HG03520 (cell line): ENCODE data around the gene OR1C1.
"Not testable (repeated sequence)": the region's sequence is repeated elsewhere in the genome, so short reads cannot be mapped to it uniquely, and the experiment has no call there.

Source experiments
- ATAC-seq: cut with Tn5 transposase; IDR thresholded peaks from one replicate; pipeline ENCODE4 v1.9.1; 2021; ENCODE audit warnings: mild to moderate bottlenecking, moderate library complexity; ENCODE audit not compliant: unreplicated experiment

The OR1C1 gene

GRCh38 chr1:247760456-247760855 is at the start of gene OR1C1:
Gene OR1C1 (minus strand): TSS chr1:247760556. CDS start chr1:247758406, 2,150 bp downstream.
- ATAC-seq = no peak

- no peak for ATAC-seq
These were observed 37.2 kb upstream of the OR1C1 start for GRCh38 chr1:247797518-247797917.

GRCh38 chr1:247769603-247770002 is 9.2 kb upstream of the OR1C1 start:
- ATAC-seq = no peak

- ATAC-seq = not testable (repeated sequence)
These were observed 6.0 kb downstream of the OR1C1 start for GRCh38 chr1:247754311-247754710.

GRCh38 chr1:247749870-247750269 is 10.5 kb downstream of the OR1C1 start:
- ATAC-seq = no peak

GRCh38 chr1:247748041-247748440 is 12.3 kb downstream of the OR1C1 start, which contains the start of gene OR14A2:
Gene OR14A2 (minus strand): TSS chr1:247748141.
- no peak for ATAC-seq

GRCh38 chr1:247747616-247748015 is 12.7 kb downstream of the OR1C1 start:
- no peak for ATAC-seq

GRCh38 chr1:247746391-247746935 is 13.9 kb downstream of the OR1C1 start:
- ATAC-seq = no peak

GRCh38 chr1:247742215-247742760 is 18.1 kb downstream of the OR1C1 start:
- not testable (repeated sequence) for ATAC-seq

GRCh38 chr1:247741756-247742155 is 18.6 kb downstream of the OR1C1 start:
- no peak for ATAC-seq

- no peak for ATAC-seq
These were observed 19.6 kb downstream of the OR1C1 start for GRCh38 chr1:247740721-247741120.

GRCh38 chr1:247738315-247738714 is 22.0 kb downstream of the OR1C1 start, which contains the start of gene OR14K1:
Gene OR14K1 (plus strand): TSS chr1:247738615. CDS start chr1:247738615, 0 bp downstream.
- ATAC-seq = no peak

- ATAC-seq = no peak
These were observed 39.1 kb downstream of the OR1C1 start for GRCh38 chr1:247721222-247721621.

GRCh38 chr1:247716546-247716945 is 43.8 kb downstream of the OR1C1 start, which contains the start of gene OR6F1:
Gene OR6F1 (minus strand): TSS chr1:247716646. CDS start chr1:247712755, 3,891 bp downstream.
- ATAC-seq = no peak

GRCh38 chr1:247713753-247714152 is 46.6 kb downstream of the OR1C1 start:
- ATAC-seq = no peak

GRCh38 chr1:247710681-247711080 is 49.7 kb downstream of the OR1C1 start:
- ATAC-seq = not testable (repeated sequence)
